CD4-positive, alpha-beta T cell (primary cell): Measurements from ENCODE around the gene DNMT1. TPM values are rescaled to one million over a fixed set of nuclear protein-coding genes. Genes with fewer than 3 reads are reported as not detected.

Experiments used
- ATAC-seq: fragments of 200-7000 bp; cut with Tn5 transposase; one replicate; pipeline ENCODE4 v1.10.0; 2022; ENCODE audit warnings: mild to moderate bottlenecking; ENCODE audit not compliant: poor library complexity
- CTCF ChIA-PET: fragments of 350-600 bp; sonication (Branson Sonifier 250); formaldehyde crosslinking; loops from one replicate; lab custom pipeline; 2021; ENCODE audit warnings: antibody characterized with exemption, inconsistent platforms; lab: Charles Lee
- POLR2A ChIA-PET: fragments of 350-600 bp; sonication (Branson Sonifier 250); formaldehyde crosslinking; loops from one replicate; lab custom pipeline; 2021; ENCODE audit warnings: antibody characterized with exemption, inconsistent platforms; lab: Charles Lee
- DNase-seq, 14 experiments: peaks; one replicate each; pipeline ENCODE4 v3.0.0-alpha.2; 2013 to 2020; ENCODE audit warnings: mixed read lengths in 2 of 14
- H3K27ac ChIP-seq, 2 donors: one replicate each; pipeline versions ENCODE4 v1.5.1 to v1.7.0; 2013; ENCODE audit warnings: low read length in 2 of 2, low read depth in 1 of 2, mild to moderate bottlenecking in 1 of 2
- H3K27me3 ChIP-seq, 2 experiments: 1 replicate in 1 of 2; 2 replicates in 1 of 2; pipeline versions ENCODE4 v1.6.1 to v1.7.0; 2013; ENCODE audit warnings: low read length in 2 of 2, control low read depth in 1 of 2, mild to moderate bottlenecking in 1 of 2, moderate library complexity in 1 of 2; ENCODE audit not compliant: insufficient read depth in 2 of 2, control insufficient read depth in 1 of 2
- H3K36me3 ChIP-seq: one replicate; pipeline ENCODE4 v1.6.1; 2013; ENCODE audit warnings: low read length, control low read depth; ENCODE audit not compliant: insufficient read depth
- H3K4me1 ChIP-seq: one replicate; pipeline ENCODE4 v1.6.1; 2013; ENCODE audit warnings: low read length, control low read depth; ENCODE audit not compliant: insufficient read depth
- H3K4me3 ChIP-seq: one replicate; pipeline ENCODE4 v1.5.1; 2013; ENCODE audit warnings: mild to moderate bottlenecking, low read length, moderate library complexity
- H3K9me3 ChIP-seq, 2 experiments: 1 replicate in 1 of 2; 2 replicates in 1 of 2; pipeline versions ENCODE4 v1.6.1 to v1.7.0; 2013; ENCODE audit warnings: low read length in 2 of 2, mild to moderate bottlenecking in 2 of 2, control low read depth in 1 of 2, moderate library complexity in 1 of 2; ENCODE audit not compliant: control insufficient read depth in 1 of 2, insufficient read depth in 1 of 2
- H3K27ac Mint-ChIP-seq: one replicate; pipeline ENCODE4 v1.8.0; 2020; ENCODE audit warnings: mixed read lengths
- H3K27me3 Mint-ChIP-seq: one replicate; pipeline ENCODE4 v1.8.0; 2021; ENCODE audit warnings: mixed read lengths
- H3K36me3 Mint-ChIP-seq: one replicate; pipeline ENCODE4 v1.8.0; 2021; ENCODE audit warnings: low read depth, mixed read lengths
- H3K4me1 Mint-ChIP-seq: one replicate; pipeline ENCODE4 v1.8.0; 2021; ENCODE audit warnings: low read depth, mixed read lengths
- H3K4me3 Mint-ChIP-seq: one replicate; pipeline ENCODE4 v1.8.0; 2020; ENCODE audit warnings: mild to moderate bottlenecking, mixed read lengths
- H3K9me3 Mint-ChIP-seq: one replicate; pipeline ENCODE4 v1.8.0; 2020; ENCODE audit warnings: mixed read lengths
- intact Hi-C, 2 experiments: fragments of 100-400 bp; cut with DNase I in 1 of 2; cut with micrococcal nuclease in 1 of 2; formaldehyde crosslinking; loops; one replicate each; pipeline versions ENCODE4 v1.15.1 to v1.9.0; 2023 to 2025; cut with DNase I, micrococcal nuclease
- total RNA-seq, 174 experiments: library from RNA in 2 of 174; stranded (reverse) in 2 of 174; gene quantifications; one replicate each; pipeline ENCODE4 v1.2.3 and lab custom pipeline; 2021 to 2026
- TF ChIP-seq, protein P1 (sequence below): fragments of 200-600 bp; IDR thresholded peaks from one replicate; pipeline ENCODE4 v1.8.0; 2022; ENCODE audit warnings: antibody characterized with exemption, mild to moderate bottlenecking

DNMT1 gene
- total RNA-seq, 2 experiments from 2014 or later, result 159 to 160 TPM

DNA sequence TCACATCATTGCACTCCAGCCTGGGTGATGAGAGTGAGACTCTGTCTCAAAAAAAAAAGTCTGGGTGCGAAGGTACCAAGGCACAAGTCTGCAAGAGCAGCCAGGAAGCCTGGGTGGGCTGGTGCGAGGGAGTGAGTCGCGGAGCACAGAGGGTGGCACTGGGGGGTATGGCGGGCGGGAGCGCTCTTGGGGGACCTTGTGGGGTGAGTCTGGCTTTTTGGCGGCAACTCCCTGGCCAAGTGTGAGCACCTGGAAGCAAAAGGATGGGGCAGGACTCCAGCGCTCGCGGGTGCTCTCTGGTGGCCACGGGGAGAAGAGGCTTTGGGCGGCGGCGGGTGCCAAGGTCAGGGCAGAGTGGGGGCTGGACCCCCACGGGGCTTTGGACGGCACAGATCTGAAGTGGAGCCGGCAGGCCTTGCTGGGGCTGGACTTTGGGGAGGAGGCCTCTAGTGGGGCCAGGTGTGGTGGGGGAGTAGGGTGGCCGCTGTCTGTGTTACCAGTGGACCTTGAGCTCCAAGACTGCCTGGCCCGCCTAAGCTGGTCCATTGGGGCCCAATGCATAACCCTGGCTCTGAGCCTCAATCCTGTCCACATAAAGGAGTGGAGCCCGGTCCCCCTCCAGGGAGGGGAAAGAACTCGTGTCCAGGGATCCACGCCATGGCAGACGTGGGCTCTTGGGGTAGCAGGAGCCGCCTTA is 81.7 kb downstream of the DNMT1 start:
- Histone ChIP-seq H3K27ac (peak overlapping the region; percentile 47 to 63), H3K4me1 (peaks cover 80% of the 10 kb centered on the region), H3K36me3 (peaks cover 77% of the 10 kb centered on the region), H3K9me3 (no peaks in the 10 kb centered on the region), H3K27me3 (no peaks in the 10 kb centered on the region), H3K4me3 (no peak overlapping the region)
- CTCF ChIA-PET, result interaction anchor here (0.6 to 2.5 kb wide), 8 partner anchors 9 to 293 kb away, joined by 3 to 13 read pairs (median 4); no protein-coding TSS in a partner anchor
- intact Hi-C loops, result loop anchor here (1.0 to 5.0 kb wide), 3 partner anchors 14 to 181 kb away; no protein-coding TSS in a partner anchor
- TF ChIP-seq, protein P1, sequence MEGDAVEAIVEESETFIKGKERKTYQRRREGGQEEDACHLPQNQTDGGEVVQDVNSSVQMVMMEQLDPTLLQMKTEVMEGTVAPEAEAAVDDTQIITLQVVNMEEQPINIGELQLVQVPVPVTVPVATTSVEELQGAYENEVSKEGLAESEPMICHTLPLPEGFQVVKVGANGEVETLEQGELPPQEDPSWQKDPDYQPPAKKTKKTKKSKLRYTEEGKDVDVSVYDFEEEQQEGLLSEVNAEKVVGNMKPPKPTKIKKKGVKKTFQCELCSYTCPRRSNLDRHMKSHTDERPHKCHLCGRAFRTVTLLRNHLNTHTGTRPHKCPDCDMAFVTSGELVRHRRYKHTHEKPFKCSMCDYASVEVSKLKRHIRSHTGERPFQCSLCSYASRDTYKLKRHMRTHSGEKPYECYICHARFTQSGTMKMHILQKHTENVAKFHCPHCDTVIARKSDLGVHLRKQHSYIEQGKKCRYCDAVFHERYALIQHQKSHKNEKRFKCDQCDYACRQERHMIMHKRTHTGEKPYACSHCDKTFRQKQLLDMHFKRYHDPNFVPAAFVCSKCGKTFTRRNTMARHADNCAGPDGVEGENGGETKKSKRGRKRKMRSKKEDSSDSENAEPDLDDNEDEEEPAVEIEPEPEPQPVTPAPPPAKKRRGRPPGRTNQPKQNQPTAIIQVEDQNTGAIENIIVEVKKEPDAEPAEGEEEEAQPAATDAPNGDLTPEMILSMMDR, result peak; percentile 59
- peak; percentile 43 to 83 (median 62) for DNase-seq
- POLR2A ChIA-PET, result interaction anchor here (0.8 to 6.4 kb wide), 6 partner anchors 7 to 123 kb away, joined by 3 to 55 read pairs (median 12); partner anchors contain the start of gene PPAN
- Mint-ChIP-seq H3K4me1 (peaks cover 32% of the 10 kb centered on the region), H3K4me3 (peak overlapping the region; percentile 87), H3K36me3 (peaks cover 76% of the 10 kb centered on the region), H3K27me3 (peaks cover 4% of the 10 kb centered on the region), H3K9me3 (no peaks in the 10 kb centered on the region), H3K27ac (peak overlapping the region; percentile 98)
- peak; percentile 41 for ATAC-seq

DNA sequence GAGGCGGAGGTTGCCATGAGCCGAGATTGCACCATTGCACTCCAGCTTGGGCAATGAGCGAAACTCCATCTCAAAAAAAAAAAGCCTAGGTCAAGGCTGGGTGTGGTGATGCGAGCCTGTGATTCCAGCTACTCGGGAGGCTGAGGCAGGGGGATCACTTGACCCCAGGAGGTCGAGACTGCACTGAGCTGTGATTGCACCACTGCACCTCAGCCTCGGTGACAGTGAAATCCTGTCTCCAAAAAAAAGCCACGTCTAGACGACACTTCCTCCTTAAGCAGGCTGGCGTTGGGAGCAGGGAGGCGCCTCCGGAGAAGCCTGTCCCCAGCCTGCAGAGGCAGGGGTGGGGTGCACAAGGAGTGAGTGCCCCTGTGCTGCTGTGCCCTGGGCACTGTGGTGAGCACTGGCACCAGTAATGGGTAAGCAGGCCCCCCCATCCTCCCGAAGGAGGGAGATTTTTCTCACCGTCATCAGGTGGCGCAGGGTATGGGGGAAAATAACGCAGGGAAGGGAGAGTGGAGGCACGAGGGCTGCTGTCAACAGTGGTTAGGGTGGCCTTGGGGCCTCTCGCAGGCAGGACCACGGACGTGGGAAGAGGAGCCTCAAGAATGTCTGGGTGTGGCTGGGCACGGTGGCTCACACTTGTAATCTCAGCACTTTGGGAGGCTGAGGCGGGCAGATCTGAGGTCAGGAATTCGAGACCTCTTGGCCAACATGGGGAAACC is 82.6 kb downstream of the DNMT1 start:
- peak overlapping the region; percentile 87 for H3K4me3 Mint-ChIP-seq
- H3K4me1 ChIP-seq, result peaks cover 80% of the 10 kb centered on the region
- TF ChIP-seq, protein P1, result no peak
- H3K36me3 ChIP-seq, result peaks cover 77% of the 10 kb centered on the region
- peak overlapping the region; percentile 47 to 63 for H3K27ac ChIP-seq
- H3K4me3 ChIP-seq, result peak overlapping the region; percentile 20
- no peaks in the 10 kb centered on the region for H3K9me3 ChIP-seq
- H3K27me3 ChIP-seq, result no peaks in the 10 kb centered on the region
- peak; percentile 72 for ATAC-seq
- H3K4me1 Mint-ChIP-seq, result peaks cover 31% of the 10 kb centered on the region
- POLR2A ChIA-PET, result interaction anchor here (0.8 to 4.3 kb wide), 5 partner anchors 8 to 124 kb away, joined by 3 to 28 read pairs (median 5); no protein-coding TSS in a partner anchor
- intact Hi-C loops, result loop anchor here (2.0 to 5.0 kb wide), 2 partner anchors 177 to 180 kb away; no protein-coding TSS in a partner anchor
- H3K9me3 Mint-ChIP-seq, result no peaks in the 10 kb centered on the region
- H3K27ac Mint-ChIP-seq, result peak overlapping the region; percentile 98
- CTCF ChIA-PET, result interaction anchor here (0.6 to 2.5 kb wide), 6 partner anchors 8 to 19 kb away, joined by 3 to 13 read pairs (median 6); no protein-coding TSS in a partner anchor
- peaks cover 4% of the 10 kb centered on the region for H3K27me3 Mint-ChIP-seq
- peak in 7 of 14 experiments; percentile 23 to 90 (median 66) for DNase-seq
- H3K36me3 Mint-ChIP-seq, result peaks cover 79% of the 10 kb centered on the region

DNA sequence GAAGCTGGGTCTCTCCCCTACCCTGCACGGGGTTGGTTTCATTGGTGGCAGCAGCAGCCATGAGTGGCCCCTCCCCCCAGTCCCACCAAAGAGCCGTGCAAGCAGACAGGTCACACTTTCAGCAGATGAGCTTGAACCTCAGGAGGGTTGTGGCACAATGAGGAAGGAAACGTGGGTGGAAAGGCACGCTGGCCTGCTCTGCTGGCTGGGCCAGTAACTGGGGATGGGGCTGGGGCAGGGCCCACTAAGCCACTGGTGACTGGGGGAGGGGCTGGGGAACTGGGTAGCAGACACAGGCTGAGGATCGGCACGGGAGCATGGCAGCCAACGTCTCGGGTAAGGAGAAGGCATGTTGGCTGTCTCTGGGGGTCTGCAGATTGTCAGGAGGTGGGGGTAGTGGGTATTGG is 83.3 kb downstream of the DNMT1 start, which contains the start of gene P2RY11:
Gene P2RY11 (plus strand): TSS at position 289 of the 407 bp plus-strand sequence. CDS start 29 bp downstream, at position 318.
- Histone ChIP-seq H3K4me3 (peak within 1 kb of the TSS; percentile 20), H3K9me3 (no peaks in the 10 kb centered on the region), H3K27ac (peak within 1 kb of the TSS; percentile 47 to 63), H3K36me3 (peaks cover 72% of the 10 kb centered on the region), H3K4me1 (peaks cover 82% of the 10 kb centered on the region), H3K27me3 (no peaks in the 10 kb centered on the region)
- CTCF ChIA-PET, result interaction anchor here (1.0 to 2.5 kb wide), 2 partner anchors 13 to 15 kb away, joined by 3 to 13 read pairs; no protein-coding TSS in a partner anchor
- TF ChIP-seq, protein P1, result no peak
- intact Hi-C loops, result loop anchor here in 1 of 2 experiments (5.0 kb wide), 1 partner anchor 179 kb away; no protein-coding TSS in a partner anchor
- Mint-ChIP-seq H3K27ac (peak within 1 kb of the TSS; percentile 98), H3K9me3 (no peaks in the 10 kb centered on the region), H3K36me3 (peaks cover 79% of the 10 kb centered on the region), H3K4me3 (peak within 1 kb of the TSS; percentile 87), H3K27me3 (peaks cover 4% of the 10 kb centered on the region), H3K4me1 (peaks cover 38% of the 10 kb centered on the region)
- DNase-seq (peak in 5 of 14 experiments; percentile 29 to 77 (median 65)), ATAC-seq (no peak)
- POLR2A ChIA-PET, result interaction anchor here (2.7 kb wide), 1 partner anchor 15 kb away, joined by 19 read pairs; no protein-coding TSS in a partner anchor
